Measurements from ENCODE around the gene NCEH1. TPM values are rescaled to one million over a fixed set of nuclear protein-coding genes. Genes with fewer than 3 reads are reported as not detected.

Gene NCEH1
- total and polyA plus RNA-seq, 2 experiments from 2014 or later: 1.8 to 4.9 TPM

DNA sequence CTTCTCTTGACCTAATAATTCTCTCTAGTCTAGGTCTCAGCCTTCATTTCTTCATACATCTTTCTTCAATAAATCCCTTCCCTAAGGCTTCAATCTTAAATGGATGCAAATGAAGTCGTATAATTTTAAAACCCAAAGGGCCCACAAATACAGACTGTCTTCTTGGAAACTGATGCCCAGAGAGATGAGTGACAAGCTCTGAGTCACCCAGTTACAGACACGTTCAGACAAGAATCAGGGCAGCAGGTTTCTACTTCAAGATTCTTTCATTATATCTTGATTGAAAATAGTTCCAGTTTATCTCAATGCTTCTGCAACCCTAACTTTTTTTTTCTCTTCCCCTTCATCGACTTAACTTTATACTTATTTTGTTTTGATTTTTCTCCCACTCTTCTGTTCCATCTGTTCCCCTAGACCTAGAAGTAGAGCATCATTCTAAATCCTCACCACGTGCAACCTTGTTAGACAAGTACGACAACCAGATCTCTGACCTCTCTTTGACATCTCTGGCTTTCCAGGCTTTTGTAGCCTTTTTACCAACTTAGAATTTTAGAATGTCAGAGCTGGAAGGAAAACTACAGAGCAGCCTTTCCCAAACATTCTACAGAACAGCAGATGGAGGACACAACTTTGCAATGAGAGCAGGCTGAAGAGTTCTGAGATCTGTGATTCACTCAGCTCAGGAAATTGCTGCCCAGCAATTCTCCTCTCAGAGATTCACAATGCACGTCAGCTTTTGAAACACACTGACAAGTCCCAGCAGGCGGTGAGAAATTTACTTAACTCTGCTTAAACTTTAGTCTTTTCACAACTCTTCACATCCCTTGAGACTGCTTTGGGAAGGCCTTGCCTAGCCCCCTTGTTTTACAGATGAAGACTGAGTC, 25.3 kb downstream of the NCEH1 start:
- peaks cover 2% of the 10 kb centered on the region; the same call in 1 of the 3 replicates for H3K4me1 Mint-ChIP-seq
- H3K4me3 Mint-ChIP-seq: no peak overlapping the region
- H3K27me3 Mint-ChIP-seq (ENCODE audit: insufficient read depth, low read depth, poor library complexity): peaks cover 2% of the 10 kb centered on the region
- no peaks in the 10 kb centered on the region for H3K9me3 Mint-ChIP-seq
- TF ChIP-seq STAT1 (IDR thresholded peaks at IDR 0.05; ENCODE audit: unreplicated experiment) (no peak), EZH2 (IDR thresholded peaks at IDR 0.05; ENCODE audit: low read depth, unreplicated experiment) (no peak), EZH2phosphoT487 (IDR thresholded peaks at IDR 0.05; ENCODE audit: unreplicated experiment) (no peak), POLR2AphosphoS5 (IDR thresholded peaks at IDR 0.05; ENCODE audit: low read depth) (no peak)
- TF ChIP-seq, protein P1, sequence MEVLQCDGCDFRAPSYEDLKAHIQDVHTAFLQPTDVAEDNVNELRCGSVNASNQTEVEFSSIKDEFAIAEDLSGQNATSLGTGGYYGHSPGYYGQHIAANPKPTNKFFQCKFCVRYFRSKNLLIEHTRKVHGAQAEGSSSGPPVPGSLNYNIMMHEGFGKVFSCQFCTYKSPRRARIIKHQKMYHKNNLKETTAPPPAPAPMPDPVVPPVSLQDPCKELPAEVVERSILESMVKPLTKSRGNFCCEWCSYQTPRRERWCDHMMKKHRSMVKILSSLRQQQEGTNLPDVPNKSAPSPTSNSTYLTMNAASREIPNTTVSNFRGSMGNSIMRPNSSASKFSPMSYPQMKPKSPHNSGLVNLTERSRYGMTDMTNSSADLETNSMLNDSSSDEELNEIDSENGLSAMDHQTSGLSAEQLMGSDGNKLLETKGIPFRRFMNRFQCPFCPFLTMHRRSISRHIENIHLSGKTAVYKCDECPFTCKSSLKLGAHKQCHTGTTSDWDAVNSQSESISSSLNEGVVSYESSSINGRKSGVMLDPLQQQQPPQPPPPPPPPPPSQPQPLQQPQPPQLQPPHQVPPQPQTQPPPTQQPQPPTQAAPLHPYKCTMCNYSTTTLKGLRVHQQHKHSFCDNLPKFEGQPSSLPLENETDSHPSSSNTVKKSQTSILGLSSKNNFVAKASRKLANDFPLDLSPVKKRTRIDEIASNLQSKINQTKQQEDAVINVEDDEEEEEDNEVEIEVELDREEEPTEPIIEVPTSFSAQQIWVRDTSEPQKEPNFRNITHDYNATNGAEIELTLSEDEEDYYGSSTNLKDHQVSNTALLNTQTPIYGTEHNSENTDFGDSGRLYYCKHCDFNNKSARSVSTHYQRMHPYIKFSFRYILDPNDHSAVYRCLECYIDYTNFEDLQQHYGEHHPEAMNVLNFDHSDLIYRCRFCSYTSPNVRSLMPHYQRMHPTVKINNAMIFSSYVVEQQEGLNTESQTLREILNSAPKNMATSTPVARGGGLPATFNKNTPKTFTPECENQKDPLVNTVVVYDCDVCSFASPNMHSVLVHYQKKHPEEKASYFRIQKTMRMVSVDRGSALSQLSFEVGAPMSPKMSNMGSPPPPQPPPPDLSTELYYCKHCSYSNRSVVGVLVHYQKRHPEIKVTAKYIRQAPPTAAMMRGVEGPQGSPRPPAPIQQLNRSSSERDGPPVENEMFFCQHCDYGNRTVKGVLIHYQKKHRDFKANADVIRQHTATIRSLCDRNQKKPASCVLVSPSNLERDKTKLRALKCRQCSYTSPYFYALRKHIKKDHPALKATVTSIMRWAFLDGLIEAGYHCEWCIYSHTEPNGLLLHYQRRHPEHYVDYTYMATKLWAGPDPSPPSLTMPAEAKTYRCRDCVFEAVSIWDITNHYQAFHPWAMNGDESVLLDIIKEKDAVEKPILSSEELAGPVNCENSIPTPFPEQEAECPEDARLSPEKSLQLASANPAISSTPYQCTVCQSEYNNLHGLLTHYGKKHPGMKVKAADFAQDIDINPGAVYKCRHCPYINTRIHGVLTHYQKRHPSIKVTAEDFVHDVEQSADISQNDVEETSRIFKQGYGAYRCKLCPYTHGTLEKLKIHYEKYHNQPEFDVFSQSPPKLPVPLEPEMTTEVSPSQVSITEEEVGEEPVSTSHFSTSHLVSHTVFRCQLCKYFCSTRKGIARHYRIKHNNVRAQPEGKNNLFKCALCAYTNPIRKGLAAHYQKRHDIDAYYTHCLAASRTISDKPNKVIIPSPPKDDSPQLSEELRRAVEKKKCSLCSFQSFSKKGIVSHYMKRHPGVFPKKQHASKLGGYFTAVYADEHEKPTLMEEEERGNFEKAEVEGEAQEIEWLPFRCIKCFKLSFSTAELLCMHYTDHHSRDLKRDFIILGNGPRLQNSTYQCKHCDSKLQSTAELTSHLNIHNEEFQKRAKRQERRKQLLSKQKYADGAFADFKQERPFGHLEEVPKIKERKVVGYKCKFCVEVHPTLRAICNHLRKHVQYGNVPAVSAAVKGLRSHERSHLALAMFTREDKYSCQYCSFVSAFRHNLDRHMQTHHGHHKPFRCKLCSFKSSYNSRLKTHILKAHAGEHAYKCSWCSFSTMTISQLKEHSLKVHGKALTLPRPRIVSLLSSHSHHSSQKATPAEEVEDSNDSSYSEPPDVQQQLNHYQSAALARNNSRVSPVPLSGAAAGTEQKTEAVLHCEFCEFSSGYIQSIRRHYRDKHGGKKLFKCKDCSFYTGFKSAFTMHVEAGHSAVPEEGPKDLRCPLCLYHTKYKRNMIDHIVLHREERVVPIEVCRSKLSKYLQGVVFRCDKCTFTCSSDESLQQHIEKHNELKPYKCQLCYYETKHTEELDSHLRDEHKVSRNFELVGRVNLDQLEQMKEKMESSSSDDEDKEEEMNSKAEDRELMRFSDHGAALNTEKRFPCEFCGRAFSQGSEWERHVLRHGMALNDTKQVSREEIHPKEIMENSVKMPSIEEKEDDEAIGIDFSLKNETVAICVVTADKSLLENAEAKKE (CRISPR knock-in tag; IDR thresholded peaks at IDR 0.05): no peak
- DNase-seq (ENCODE audit: low spot score) (no peak), ATAC-seq (no peak)
- Histone ChIP-seq H3K4me3 (no peak overlapping the region), H3F3A (replicated peaks; ENCODE audit: low read depth) (no peaks in the 10 kb centered on the region), H3K9me2 (ENCODE audit: insufficient read depth) (no peaks in the 10 kb centered on the region), H3K27ac (ENCODE audit: low read depth) (no peak overlapping the region), H3K4me1 (ENCODE audit: insufficient read depth) (no peaks in the 10 kb centered on the region), H3K27me3 (ENCODE audit: insufficient read depth) (no peaks in the 10 kb centered on the region), H3K36me3 (ENCODE audit: insufficient read depth) (no peaks in the 10 kb centered on the region), H2AFZ (no peak overlapping the region), H4K20me1 (replicated peaks; ENCODE audit: insufficient read depth) (no peaks in the 10 kb centered on the region), H3K79me2 (replicated peaks; ENCODE audit: insufficient read depth) (no peaks in the 10 kb centered on the region), H3K4me2 (no peak overlapping the region)
- H3K36me3 Mint-ChIP-seq (ENCODE audit: low read depth): no peaks in the 10 kb centered on the region
- no peak overlapping the region for H3K27ac Mint-ChIP-seq
